SU-DHL-6 (cell line): ENCODE data around the gene SPTLC3.

Experiments
- CTCF ChIP-seq: fragments of 200-600 bp; sonication (generic); IDR thresholded peaks from one replicate; pipeline ENCODE4 v1.5.1; 2017; ENCODE audit warnings: antibody characterized with exemption, mild to moderate bottlenecking, low read length, moderate library complexity; ENCODE audit not compliant: insufficient read depth, poor library complexity, severe bottlenecking
- EZH2phosphoT487 ChIP-seq: fragments of 200-600 bp; sonication (generic), shearing (Covaris generic); conservative IDR thresholded peaks from 2 replicates; pipeline ENCODE4 v1.6.1; 2018; ENCODE audit warnings: mild to moderate bottlenecking, antibody characterized with exemption, low read length, moderate library complexity, mixed read lengths

GRCh38 chr20:13099676-13100075 is 90.9 kb downstream of the SPTLC3 start:
- no peak for TF ChIP-seq CTCF
- TF ChIP-seq EZH2phosphoT487 = no peak
